Activated CD4-positive, alpha-beta T cell treated with anti-CD3 and anti-CD28 coated beads, Interleukin-2, amount 50 U/mL, for 24 hours (primary cell): Measurements from ENCODE around the gene EYA4.
"Not testable (repeated sequence)": the region's sequence is repeated elsewhere in the genome, so short reads cannot be mapped to it uniquely, and the experiment has no call there.

Source experiments
- DNase-seq, 2 donors: peaks; one replicate each; pipeline ENCODE4 v3.0.0-alpha.2; 2020; ENCODE audit warnings: low read depth in 1 of 2, low spot score in 1 of 2

Gene EYA4

GRCh38 chr6:133396984-133397348, 155.8 kb downstream of the EYA4 start:
- DNase-seq: no peak

GRCh38 chr6:133397601-133398000, 156.4 kb downstream of the EYA4 start:
- DNase-seq: not testable (repeated sequence)

DNA sequence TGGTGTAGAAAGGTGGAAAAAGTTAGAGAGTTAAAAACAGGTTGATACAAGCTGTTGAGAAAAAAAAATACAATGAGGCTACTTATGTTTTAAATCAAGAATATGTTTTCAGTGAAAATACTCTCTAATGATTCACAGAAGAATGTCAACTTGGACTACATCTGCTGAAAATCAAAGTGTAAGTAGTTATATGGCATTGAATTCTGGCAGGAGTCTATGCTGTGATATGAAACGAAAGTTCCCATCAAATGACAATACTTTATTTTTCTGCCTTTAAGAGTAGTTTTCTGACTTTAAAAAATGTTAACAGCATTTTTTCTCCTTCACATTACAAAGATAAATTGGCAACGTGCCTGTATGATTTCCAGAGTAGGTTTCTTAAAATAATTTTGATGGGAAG, 158.3 kb downstream of the EYA4 start:
- no peak for DNase-seq

- no peak for DNase-seq
Measured at GRCh38 chr6:133404151-133404550, 163.0 kb downstream of the EYA4 start.

- DNase-seq: no peak
Measured at GRCh38 chr6:133404728-133405127, 163.6 kb downstream of the EYA4 start.

- no peak for DNase-seq
Measured at GRCh38 chr6:133407320-133408100, 166.4 kb downstream of the EYA4 start.

DNA sequence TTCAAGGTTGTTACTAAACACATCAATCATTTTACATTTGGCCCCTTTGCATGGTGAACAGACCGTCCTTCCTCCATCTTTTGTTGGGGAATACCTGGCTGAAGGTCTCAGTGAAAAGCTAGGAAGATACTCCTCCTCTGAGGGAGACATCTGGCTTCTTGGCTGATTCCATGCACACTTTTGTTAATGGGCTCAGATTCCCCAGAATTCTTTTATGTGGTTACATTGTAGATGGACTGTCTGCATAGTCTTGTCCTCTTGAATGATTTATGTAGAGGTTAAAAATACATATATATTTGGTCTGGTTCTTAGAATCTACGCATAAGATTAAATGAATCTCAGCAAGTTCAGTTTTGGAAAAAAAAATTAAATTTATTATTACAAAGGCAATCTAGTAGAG, 167.0 kb downstream of the EYA4 start:
- no peak for DNase-seq

DNA sequence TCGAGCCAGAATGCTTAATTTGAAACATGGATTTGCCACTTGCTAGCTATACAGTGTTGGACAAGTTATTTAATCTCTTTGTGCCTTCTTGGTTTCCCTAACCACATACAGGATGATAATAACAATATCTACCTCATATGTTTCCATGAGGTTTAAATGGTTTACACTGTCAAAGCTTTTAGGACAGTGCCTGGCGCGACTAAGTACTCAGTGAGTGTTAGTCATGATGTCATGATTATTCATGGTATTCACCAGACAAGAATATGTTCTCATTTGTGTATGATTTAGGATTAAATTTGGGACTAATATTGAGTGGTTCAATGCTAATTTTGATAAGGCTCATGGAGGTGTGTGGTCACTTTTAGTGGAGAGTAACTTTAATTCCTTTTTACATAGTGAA, 167.4 kb downstream of the EYA4 start:
- DNase-seq: no peak

GRCh38 chr6:133410638-133411435, 169.7 kb downstream of the EYA4 start:
- no peak for DNase-seq

DNA sequence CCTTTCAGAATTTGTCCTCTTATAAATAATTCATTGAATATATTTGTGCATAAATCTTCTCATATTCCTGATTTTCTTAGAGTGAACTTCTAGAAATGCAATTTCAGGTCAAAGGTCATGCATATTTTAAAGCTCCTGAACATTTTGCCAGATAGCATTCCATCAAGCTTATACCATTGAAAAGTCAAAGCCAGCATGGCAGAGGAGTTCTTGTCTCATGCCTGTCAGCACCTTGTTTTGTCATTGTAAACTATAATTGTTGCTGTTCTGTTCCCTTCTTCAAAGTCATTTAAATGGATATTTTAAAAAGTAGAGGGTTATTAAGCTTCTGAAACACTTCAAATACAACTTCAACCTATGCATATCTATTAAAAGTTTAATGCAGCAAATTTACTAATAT, 170.6 kb downstream of the EYA4 start:
- DNase-seq: no peak

- DNase-seq: no peak
Measured at GRCh38 chr6:133415262-133415661, 174.1 kb downstream of the EYA4 start.

- DNase-seq: no peak
Measured at GRCh38 chr6:133418108-133418507, 177.0 kb downstream of the EYA4 start.

DNA sequence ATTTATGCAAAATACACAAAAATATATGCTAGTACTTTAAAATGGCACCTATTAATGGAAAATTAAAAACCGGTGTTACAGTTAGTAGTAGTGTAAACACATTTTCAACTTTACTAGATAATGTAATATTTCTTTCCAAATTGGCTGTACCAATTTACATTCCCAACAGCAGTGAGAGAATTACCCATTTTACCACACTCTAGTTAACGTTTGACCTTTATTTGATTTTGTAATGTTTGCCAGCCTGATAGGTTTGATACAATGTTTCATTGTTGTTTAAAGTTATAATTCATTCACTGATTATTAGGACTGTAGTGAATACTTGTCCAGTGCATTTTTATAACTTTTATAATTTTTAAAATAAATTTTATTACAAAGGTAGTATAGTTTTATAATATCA, 182.1 kb downstream of the EYA4 start:
- DNase-seq: no peak

GRCh38 chr6:133424359-133424758, 183.2 kb downstream of the EYA4 start:
- DNase-seq: no peak

DNA sequence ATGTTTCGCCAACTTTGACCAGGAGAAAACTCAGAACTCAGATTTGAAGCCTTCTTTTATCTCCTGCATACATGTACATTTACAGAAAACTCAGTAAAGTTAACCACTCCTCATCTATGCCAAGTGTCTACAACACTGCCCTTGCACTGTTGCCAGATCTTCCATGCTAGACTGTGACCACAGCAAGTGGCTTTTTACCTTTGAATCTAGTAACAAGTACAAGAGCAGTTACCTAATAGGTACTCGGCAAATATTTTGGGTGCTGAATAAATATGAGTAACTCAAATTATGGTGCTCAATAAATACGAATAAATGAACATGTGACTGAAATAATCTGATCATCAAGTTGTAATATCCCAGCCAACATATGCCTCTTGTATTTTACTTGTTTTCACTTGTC, 184.9 kb downstream of the EYA4 start:
- no peak for DNase-seq

- no peak for DNase-seq
Measured at GRCh38 chr6:133428295-133428694, 187.1 kb downstream of the EYA4 start.

DNA sequence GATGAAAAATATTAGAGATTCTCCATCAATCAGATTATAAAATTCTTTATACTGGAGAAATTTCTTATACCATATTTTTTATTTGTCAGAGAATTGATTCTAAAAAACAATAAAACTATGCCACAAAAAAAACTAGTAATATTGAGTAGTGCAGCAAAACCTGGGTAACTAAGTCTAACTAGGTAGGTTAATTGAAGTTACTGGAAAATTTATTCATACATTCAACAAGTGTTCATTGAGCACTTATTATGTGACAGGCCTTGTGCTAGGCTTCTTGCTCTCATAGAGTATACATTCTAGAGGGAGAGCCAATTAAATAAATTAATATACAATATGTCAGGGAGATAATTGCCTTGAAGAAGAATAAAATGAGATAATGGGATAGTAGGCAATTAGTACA, 189.4 kb downstream of the EYA4 start:
- no peak for DNase-seq

DNA sequence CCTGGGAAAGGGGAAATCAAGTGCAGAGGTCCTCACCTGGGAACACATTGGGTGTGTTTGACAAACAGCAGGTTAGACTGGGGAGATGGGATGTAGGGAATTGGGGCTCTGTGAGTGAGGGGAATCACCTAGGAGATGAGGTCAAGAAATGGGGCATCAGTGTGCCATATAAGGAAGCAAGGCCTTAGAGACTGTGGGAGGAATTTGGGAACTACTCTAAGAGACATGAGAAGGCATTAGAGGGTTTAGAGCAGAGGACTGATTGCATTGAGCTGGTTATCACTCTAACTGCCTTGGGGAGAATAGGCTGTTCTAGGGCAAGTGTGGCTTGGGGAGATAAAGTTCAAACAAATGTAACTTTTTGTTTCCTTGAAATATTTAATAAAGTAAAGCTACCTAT, 189.9 kb downstream of the EYA4 start:
- no peak for DNase-seq

DNA sequence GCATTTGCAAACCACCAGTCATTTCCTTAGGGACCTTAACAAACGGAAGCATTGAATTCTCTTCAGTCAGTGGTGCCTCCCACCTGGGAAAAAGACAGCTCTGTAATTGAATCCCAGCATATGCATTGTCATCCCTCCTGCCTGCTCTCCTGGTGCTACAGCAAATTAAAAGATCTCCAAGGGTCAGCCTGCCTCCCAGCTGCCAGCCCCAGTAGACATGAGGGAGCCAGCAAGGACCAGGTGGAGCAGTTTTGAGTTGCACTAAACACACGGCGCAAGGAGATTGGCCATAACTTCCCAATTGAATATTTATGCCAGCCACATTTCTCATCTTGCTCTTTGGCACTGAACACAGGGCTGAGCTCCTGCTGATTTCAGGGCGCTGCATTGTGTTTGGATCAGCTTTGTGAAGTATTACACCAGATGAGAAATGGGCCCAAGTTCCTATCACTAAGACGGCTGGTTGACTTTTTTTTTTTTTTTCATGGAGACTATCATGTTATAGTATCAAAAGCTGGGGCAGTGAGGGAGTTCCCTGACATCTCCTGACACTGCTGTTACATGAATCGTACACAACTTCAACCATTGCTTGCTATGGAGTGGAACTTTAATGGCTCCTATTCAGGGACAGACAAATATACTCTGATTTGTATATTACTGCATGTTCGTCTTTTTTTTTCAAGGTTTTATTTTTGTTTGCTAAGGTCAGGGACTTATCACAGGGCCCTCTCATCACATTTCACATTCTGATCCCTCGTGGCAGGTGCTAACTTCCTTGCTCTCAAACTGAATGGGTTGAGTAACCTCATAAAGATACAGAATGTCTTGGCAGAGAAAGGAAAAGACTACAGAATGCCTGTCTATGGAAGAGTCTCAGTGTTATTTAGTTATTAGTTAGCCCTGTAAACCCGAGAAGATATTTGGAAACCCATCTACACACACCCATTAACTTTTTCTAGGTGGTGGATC, 191.1 kb downstream of the EYA4 start:
- DNase-seq: no peak

GRCh38 chr6:133435065-133435728, 194.0 kb downstream of the EYA4 start:
- no peak for DNase-seq

DNA sequence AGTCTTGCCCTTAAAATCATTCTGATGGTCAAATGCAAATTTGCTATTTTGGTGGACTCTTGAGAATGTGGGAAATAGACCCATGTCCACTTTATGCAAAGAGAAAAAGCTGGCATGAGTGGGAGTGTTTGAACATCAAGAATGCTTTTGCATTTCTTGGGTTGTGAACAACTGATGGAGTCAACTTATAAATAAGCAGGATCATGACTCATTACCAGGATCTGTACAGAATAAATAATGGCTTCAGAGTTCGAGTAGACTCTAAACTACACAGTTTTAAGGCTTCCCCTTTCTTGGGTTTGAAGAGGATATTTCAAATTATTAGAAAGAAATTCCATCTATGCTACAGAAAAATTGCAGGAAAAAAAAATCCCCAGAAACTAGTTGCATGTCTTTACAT, 195.5 kb downstream of the EYA4 start:
- no peak for DNase-seq
